EH (cell line): ENCODE data around the gene OR51F2.
"Not testable (repeated sequence)": the region's sequence is repeated elsewhere in the genome, so short reads cannot be mapped to it uniquely, and the experiment has no call there.

Source experiments
- DNase-seq: peaks from one replicate; pipeline ENCODE4 v3.0.0-alpha.2; 2015; ENCODE audit warnings: low read depth

Gene OR51F2

GRCh38 chr11:4821021-4821420, at the start of gene OR51F2:
Gene OR51F2, plus strand, starts transcription at chr11:4821321. Its CDS starts 101 bp downstream, at chr11:4821422.
- no peak for DNase-seq

- no peak for DNase-seq
Observed at GRCh38 chr11:4782454-4782853, 38.7 kb upstream of the OR51F2 start.

- DNase-seq = no peak
Observed at GRCh38 chr11:4797206-4797605, 23.9 kb upstream of the OR51F2 start.

GRCh38 chr11:4798427-4799183, 22.5 kb upstream of the OR51F2 start:
- no peak for DNase-seq

GRCh38 chr11:4801316-4801715, 19.8 kb upstream of the OR51F2 start:
- not testable (repeated sequence) for DNase-seq

- DNase-seq = no peak
Observed at GRCh38 chr11:4804280-4804679, 16.8 kb upstream of the OR51F2 start, which contains the start of gene OR52R1. Gene OR52R1, minus strand, starts transcription at chr11:4804380. Its CDS starts 0 bp downstream, at chr11:4804380.

- no peak for DNase-seq
Observed at GRCh38 chr11:4808476-4808875, 12.6 kb upstream of the OR51F2 start.

- DNase-seq = no peak
Observed at GRCh38 chr11:4809246-4809645, 11.9 kb upstream of the OR51F2 start.

GRCh38 chr11:4825132-4825531, 4.0 kb downstream of the OR51F2 start:
- DNase-seq = no peak

- no peak for DNase-seq
Observed at GRCh38 chr11:4826425-4826824, 5.3 kb downstream of the OR51F2 start.

GRCh38 chr11:4830346-4830745, 9.2 kb downstream of the OR51F2 start:
- no peak for DNase-seq

GRCh38 chr11:4830909-4831308, 9.8 kb downstream of the OR51F2 start:
- DNase-seq = no peak

- DNase-seq = no peak
Observed at GRCh38 chr11:4839851-4840549, 18.9 kb downstream of the OR51F2 start.

GRCh38 chr11:4848908-4849532, 27.9 kb downstream of the OR51F2 start, which contains the start of gene OR51S1:
Gene OR51S1, minus strand, starts transcription at chr11:4849208. Its CDS starts 0 bp downstream, at chr11:4849208.
- DNase-seq = no peak

GRCh38 chr11:4851033-4851432, 29.9 kb downstream of the OR51F2 start:
- DNase-seq = no peak

GRCh38 chr11:4854286-4854685, 33.2 kb downstream of the OR51F2 start:
- not testable (repeated sequence) for DNase-seq

- DNase-seq = no peak
Observed at GRCh38 chr11:4862447-4863236, 41.5 kb downstream of the OR51F2 start.

GRCh38 chr11:4863876-4864275, 42.8 kb downstream of the OR51F2 start:
- DNase-seq = no peak

GRCh38 chr11:4865855-4866254, 44.7 kb downstream of the OR51F2 start:
- no peak for DNase-seq
